GM20000 (cell line): Measurements from ENCODE around the gene MPPED2.

Source experiments
- DNase-seq: peaks from one replicate; pipeline ENCODE4 v3.0.0; 2012; ENCODE audit warnings: low spot score
- CTCF ChIP-seq: IDR thresholded peaks from 2 replicates; pipeline ENCODE4 v1.5.1; 2012; ENCODE audit warnings: mild to moderate bottlenecking, control low read depth; ENCODE audit errors: extremely low read depth, missing control alignments

MPPED2 gene

GRCh38 chr11:30509364-30509763 lies 76.8 kb downstream of the MPPED2 start:
- no peak for DNase-seq
- no peak for TF ChIP-seq CTCF

GRCh38 chr11:30508594-30508993 lies 77.6 kb downstream of the MPPED2 start:
- no peak for TF ChIP-seq CTCF
- DNase-seq: no peak

- no peak for TF ChIP-seq CTCF
- DNase-seq: no peak
Measured at GRCh38 chr11:30505603-30506002, 80.5 kb downstream of the MPPED2 start.

- DNase-seq: no peak
- no peak for TF ChIP-seq CTCF
Measured at GRCh38 chr11:30504468-30504867, 81.7 kb downstream of the MPPED2 start.

- DNase-seq: no peak
- no peak for TF ChIP-seq CTCF
Measured at GRCh38 chr11:30503156-30503555, 83.0 kb downstream of the MPPED2 start.

GRCh38 chr11:30502305-30502704 lies 83.8 kb downstream of the MPPED2 start:
- no peak for DNase-seq
- TF ChIP-seq CTCF: no peak

GRCh38 chr11:30501744-30502143 lies 84.4 kb downstream of the MPPED2 start:
- DNase-seq: no peak
- TF ChIP-seq CTCF: no peak
